Activated CD4-positive, alpha-beta T cell treated with anti-CD3 and anti-CD28 coated beads, Interleukin-2, amount 10 ng/mL, durations not matched to agents 24 days and 14 days (primary cell): ENCODE data around the gene GPR146. TPM values are rescaled to one million over a fixed set of nuclear protein-coding genes. Genes with fewer than 3 reads are reported as not detected.
A peak's percentile ranks its signal among the peaks of the same experiment; 100 is the strongest.

Experiments used
- DNase-seq: peaks from one replicate; pipeline ENCODE4 v3.0.0; 2022
- H3K27ac Mint-ChIP-seq: one replicate; pipeline ENCODE4 v1.8.0; 2022; ENCODE audit warnings: mild to moderate bottlenecking, mixed read lengths
- H3K27me3 Mint-ChIP-seq: one replicate; pipeline ENCODE4 v1.8.0; 2022; ENCODE audit warnings: mixed read lengths
- H3K36me3 Mint-ChIP-seq: one replicate; pipeline ENCODE4 v1.8.0; 2022; ENCODE audit warnings: low read depth, mild to moderate bottlenecking, mixed read lengths
- H3K4me1 Mint-ChIP-seq: one replicate; pipeline ENCODE4 v1.8.0; 2021; ENCODE audit warnings: mixed read lengths
- H3K4me3 Mint-ChIP-seq: one replicate; pipeline ENCODE4 v1.8.0; 2022; ENCODE audit warnings: mild to moderate bottlenecking, moderate library complexity, mixed read lengths
- H3K9me3 Mint-ChIP-seq: one replicate; pipeline ENCODE4 v1.8.0; 2021; ENCODE audit warnings: mixed read lengths
- intact Hi-C: fragments of 100-400 bp; cut with micrococcal nuclease; formaldehyde crosslinking; loops from one replicate; pipeline ENCODE4 v1.15.1; 2023
- total RNA-seq: library from RNA; stranded (reverse); gene quantifications from 2 replicates; pipeline ENCODE4 v1.2.3, GENCODE V29; 2022

Gene GPR146
- total RNA-seq, 1 donor from 2014 or later, result 2.5 TPM

GRCh38 chr7:1085910-1086421 lies 41.6 kb downstream of the GPR146 start:
- Mint-ChIP-seq H3K4me3 (no peak overlapping the region), H3K9me3 (no peaks in the 10 kb centered on the region), H3K27ac (no peak overlapping the region), H3K27me3 (peaks cover 2% of the 10 kb centered on the region), H3K36me3 (no peaks in the 10 kb centered on the region), H3K4me1 (peaks cover 9% of the 10 kb centered on the region)
- intact Hi-C loops, result loop anchor here (1.0 kb wide), 1 partner anchor 52 kb away; a partner anchor contains a TSS
- no peak for DNase-seq

DNA sequence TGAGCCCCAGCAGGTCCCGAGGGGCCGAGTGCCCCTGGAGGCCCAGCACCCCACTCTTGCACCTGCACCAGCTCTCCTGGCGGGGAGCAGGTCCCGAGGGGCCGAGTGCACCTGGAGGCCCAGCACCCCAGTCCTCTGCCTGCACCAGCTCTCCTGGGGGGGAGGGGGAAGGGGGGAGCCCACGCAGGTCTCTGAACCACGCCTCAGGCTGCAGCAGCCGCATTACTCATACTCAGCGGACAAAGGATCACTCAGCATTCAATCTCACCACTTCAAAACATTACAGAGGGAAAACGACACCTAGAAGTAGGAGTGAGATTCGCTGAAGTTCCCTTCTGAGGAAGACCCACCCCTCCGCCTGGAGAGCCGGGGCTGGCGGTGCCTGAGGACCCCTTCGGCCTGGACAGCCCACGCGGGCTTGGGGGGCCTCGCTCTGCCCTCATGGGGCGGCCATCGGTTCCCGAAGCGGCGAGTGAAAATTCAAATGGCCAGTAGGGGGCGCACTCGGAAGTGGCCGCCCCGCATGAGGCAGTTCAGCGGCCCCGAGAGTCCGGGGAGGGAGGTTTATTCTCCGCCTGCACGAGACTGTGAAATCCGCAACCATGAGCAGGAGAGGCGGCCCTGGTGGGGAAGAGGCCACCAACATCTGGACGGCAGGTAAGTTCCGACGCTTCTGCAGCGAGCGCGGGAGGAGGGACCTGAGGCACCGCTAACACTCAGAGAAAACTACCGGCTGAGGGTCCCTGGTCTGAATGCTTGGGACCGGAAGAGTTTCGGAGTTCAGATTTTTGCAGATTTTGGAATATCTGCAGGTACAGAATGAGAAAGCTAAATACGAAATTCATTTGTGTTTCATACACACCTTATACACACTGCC lies 42.5 kb downstream of the GPR146 start:
- Mint-ChIP-seq H3K4me3 (peak overlapping the region; percentile 79), H3K27me3 (peaks cover 2% of the 10 kb centered on the region), H3K4me1 (peaks cover 9% of the 10 kb centered on the region), H3K9me3 (no peaks in the 10 kb centered on the region), H3K36me3 (no peaks in the 10 kb centered on the region), H3K27ac (peak overlapping the region; percentile 11)
- peak; percentile 93 for DNase-seq
- intact Hi-C loops, result loop anchor here (1.0 kb wide), 2 partner anchors 51 to 89 kb away; a partner anchor contains a TSS

DNA sequence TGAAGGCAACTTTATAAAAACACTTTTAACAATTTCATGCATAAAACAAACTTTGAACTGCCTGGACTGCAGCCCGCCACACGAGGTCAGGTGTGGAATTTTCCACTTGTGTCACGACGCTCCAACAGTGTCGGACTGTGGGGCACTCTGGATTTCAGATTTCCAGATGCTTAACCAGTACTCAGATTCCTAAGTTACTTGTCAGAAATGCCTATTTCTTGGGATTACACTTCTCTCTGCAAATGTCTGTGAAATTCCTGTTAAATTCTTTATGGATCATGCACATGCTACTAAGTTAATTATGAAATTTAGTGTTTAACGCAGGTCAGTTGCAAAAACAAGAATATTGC lies 43.1 kb downstream of the GPR146 start:
- no peak overlapping the region for H3K27ac Mint-ChIP-seq
- intact Hi-C loops, result loop anchor here (1.0 kb wide), 1 partner anchor 89 kb away; no protein-coding TSS in a partner anchor
- no peaks in the 10 kb centered on the region for H3K36me3 Mint-ChIP-seq
- H3K4me1 Mint-ChIP-seq, result peaks cover 9% of the 10 kb centered on the region
- no peaks in the 10 kb centered on the region for H3K9me3 Mint-ChIP-seq
- peaks cover 2% of the 10 kb centered on the region for H3K27me3 Mint-ChIP-seq
- H3K4me3 Mint-ChIP-seq, result peak overlapping the region; percentile 79
- DNase-seq, result no peak

- no peak for DNase-seq
- Mint-ChIP-seq H3K27me3 (peaks cover 2% of the 10 kb centered on the region), H3K4me3 (peak within 1 kb of the TSS; percentile 79), H3K9me3 (no peaks in the 10 kb centered on the region), H3K27ac (peak within 1 kb of the TSS; percentile 11), H3K36me3 (no peaks in the 10 kb centered on the region), H3K4me1 (peaks cover 9% of the 10 kb centered on the region)
- intact Hi-C loops, result loop anchor here (1.0 kb wide), 1 partner anchor 88 kb away; no protein-coding TSS in a partner anchor
Observed at GRCh38 chr7:1087952-1088920, 43.9 kb downstream of the GPR146 start, which contains the start of gene GPER1. TSS of gene GPER1 (plus strand) at chr7:1088113. CDS start at chr7:1091729, 3,616 bp downstream.

- H3K4me3 Mint-ChIP-seq, result no peak overlapping the region
- intact Hi-C loops, result no loop called here
- no peak for DNase-seq
- peaks cover 9% of the 10 kb centered on the region for H3K4me1 Mint-ChIP-seq
- H3K9me3 Mint-ChIP-seq, result no peaks in the 10 kb centered on the region
- peaks cover 2% of the 10 kb centered on the region for H3K27me3 Mint-ChIP-seq
- no peak overlapping the region for H3K27ac Mint-ChIP-seq
- H3K36me3 Mint-ChIP-seq, result no peaks in the 10 kb centered on the region
Observed at GRCh38 chr7:1090236-1090635, 45.9 kb downstream of the GPR146 start.

GRCh38 chr7:1090686-1091643 lies 46.6 kb downstream of the GPR146 start:
- no peak for DNase-seq
- intact Hi-C loops, result no loop called here
- H3K4me3 Mint-ChIP-seq, result no peak overlapping the region
- no peaks in the 10 kb centered on the region for H3K9me3 Mint-ChIP-seq
- H3K27me3 Mint-ChIP-seq, result peaks cover 2% of the 10 kb centered on the region
- no peaks in the 10 kb centered on the region for H3K36me3 Mint-ChIP-seq
- peaks cover 9% of the 10 kb centered on the region for H3K4me1 Mint-ChIP-seq
- H3K27ac Mint-ChIP-seq, result no peak overlapping the region

DNA sequence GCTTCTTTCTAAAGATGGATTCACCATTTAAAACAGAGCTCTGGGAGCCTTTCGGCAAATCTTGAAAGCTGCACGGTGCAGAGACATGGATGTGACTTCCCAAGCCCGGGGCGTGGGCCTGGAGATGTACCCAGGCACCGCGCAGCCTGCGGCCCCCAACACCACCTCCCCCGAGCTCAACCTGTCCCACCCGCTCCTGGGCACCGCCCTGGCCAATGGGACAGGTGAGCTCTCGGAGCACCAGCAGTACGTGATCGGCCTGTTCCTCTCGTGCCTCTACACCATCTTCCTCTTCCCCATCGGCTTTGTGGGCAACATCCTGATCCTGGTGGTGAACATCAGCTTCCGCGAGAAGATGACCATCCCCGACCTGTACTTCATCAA lies 47.3 kb downstream of the GPR146 start:
- H3K4me3 Mint-ChIP-seq, result no peak overlapping the region
- intact Hi-C loops, result no loop called here
- peaks cover 7% of the 10 kb centered on the region for H3K4me1 Mint-ChIP-seq
- H3K27me3 Mint-ChIP-seq, result peaks cover 2% of the 10 kb centered on the region
- no peak for DNase-seq
- no peak overlapping the region for H3K27ac Mint-ChIP-seq
- H3K9me3 Mint-ChIP-seq, result no peaks in the 10 kb centered on the region
- H3K36me3 Mint-ChIP-seq, result no peaks in the 10 kb centered on the region

DNA sequence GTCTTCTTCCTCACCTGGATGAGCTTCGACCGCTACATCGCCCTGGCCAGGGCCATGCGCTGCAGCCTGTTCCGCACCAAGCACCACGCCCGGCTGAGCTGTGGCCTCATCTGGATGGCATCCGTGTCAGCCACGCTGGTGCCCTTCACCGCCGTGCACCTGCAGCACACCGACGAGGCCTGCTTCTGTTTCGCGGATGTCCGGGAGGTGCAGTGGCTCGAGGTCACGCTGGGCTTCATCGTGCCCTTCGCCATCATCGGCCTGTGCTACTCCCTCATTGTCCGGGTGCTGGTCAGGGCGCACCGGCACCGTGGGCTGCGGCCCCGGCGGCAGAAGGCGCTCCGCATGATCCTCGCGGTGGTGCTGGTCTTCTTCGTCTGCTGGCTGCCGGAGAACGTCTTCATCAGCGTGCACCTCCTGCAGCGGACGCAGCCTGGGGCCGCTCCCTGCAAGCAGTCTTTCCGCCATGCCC lies 47.9 kb downstream of the GPR146 start:
- H3K36me3 Mint-ChIP-seq, result no peaks in the 10 kb centered on the region
- intact Hi-C loops, result no loop called here
- H3K27me3 Mint-ChIP-seq, result no peaks in the 10 kb centered on the region
- no peak for DNase-seq
- no peak overlapping the region for H3K4me3 Mint-ChIP-seq
- peaks cover 3% of the 10 kb centered on the region for H3K4me1 Mint-ChIP-seq
- H3K27ac Mint-ChIP-seq, result no peak overlapping the region
- no peaks in the 10 kb centered on the region for H3K9me3 Mint-ChIP-seq

DNA sequence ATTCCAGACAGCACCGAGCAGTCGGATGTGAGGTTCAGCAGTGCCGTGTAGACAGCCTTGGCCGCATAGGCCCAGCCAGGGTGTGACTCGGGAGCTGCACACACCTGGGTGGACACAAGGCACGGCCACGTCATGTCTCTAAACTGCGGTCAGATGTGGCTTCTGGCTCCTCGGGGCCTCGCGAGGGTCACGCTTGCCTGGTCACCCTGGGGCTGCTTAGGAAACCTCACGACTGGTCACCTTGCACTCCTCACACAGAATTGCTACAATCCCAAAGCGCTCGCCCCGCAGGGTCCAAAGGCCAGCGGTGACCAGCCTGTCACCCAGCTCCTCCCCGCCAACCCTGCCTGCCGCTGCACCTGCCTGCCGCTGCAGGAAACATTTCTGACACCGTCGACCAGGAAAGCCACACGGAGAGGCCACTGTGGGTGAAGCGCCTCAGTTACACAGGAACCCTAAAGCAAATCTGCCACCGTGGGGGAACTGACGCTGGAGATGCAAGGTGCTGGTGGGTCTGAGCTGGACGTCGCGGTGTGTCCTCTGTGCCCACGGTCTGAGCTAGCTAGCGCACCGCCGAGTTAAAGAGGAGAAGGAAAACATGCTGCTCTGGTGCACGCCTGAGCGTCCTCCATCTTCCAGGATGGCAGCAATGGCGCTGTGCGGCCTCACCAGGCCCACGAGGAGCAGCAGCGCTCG lies 48.6 kb downstream of the GPR146 start:
- Mint-ChIP-seq H3K27ac (no peak overlapping the region), H3K4me3 (no peak overlapping the region), H3K36me3 (no peaks in the 10 kb centered on the region), H3K27me3 (no peaks in the 10 kb centered on the region), H3K4me1 (no peaks in the 10 kb centered on the region), H3K9me3 (no peaks in the 10 kb centered on the region)
- intact Hi-C loops, result no loop called here
- no peak for DNase-seq

DNA sequence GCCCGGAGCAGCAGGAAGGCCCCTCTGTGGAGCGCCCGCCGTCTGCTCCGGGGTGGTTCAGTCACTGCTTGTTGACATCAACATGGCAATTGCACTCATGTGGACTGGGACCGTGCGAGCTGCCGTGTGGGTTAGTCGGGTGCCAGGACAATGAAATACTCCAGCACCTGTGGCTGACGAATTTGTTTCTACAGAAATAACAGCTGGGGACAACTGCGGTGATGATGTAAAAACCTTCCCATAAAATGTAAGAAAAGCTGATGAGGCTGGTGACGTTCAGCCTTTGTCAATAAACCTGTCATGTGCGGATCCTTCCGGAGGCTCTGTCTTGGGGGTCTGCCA lies 49.1 kb downstream of the GPR146 start:
- H3K36me3 Mint-ChIP-seq, result no peaks in the 10 kb centered on the region
- no peaks in the 10 kb centered on the region for H3K4me1 Mint-ChIP-seq
- intact Hi-C loops, result no loop called here
- H3K27me3 Mint-ChIP-seq, result no peaks in the 10 kb centered on the region
- H3K4me3 Mint-ChIP-seq, result no peak overlapping the region
- no peak for DNase-seq
- no peak overlapping the region for H3K27ac Mint-ChIP-seq
- H3K9me3 Mint-ChIP-seq, result no peaks in the 10 kb centered on the region

DNA sequence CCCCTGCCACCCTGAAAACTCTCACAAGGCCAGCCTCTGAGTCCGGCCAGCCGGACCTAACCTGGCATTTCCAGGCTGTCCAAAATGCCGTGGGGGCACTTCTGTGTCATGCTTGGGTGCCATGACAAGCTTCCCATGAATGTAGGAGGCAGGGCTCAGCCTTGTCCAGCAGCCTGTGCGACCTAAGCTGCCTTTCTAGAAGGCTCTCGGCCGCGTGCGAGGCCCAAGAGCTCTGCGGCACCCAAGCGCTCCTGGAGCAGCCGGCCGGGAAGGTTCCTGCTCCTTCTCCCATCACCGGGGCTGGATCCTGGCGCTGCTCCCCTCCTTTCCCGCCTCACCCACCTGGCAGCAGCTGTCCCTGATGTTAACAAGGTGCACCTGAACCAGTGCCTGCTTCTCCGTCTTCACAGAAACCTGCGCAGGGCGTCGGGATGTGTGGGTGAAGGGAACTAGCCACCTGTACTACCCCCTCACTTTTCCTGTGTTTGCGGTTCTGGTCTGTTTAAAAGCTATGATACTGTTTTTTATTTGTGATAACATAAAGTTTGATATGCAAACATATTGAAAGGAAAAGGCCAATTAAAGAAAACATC lies 49.7 kb downstream of the GPR146 start:
- no peaks in the 10 kb centered on the region for H3K27me3 Mint-ChIP-seq
- no peaks in the 10 kb centered on the region for H3K36me3 Mint-ChIP-seq
- no peaks in the 10 kb centered on the region for H3K9me3 Mint-ChIP-seq
- intact Hi-C loops, result no loop called here
- no peak overlapping the region for H3K27ac Mint-ChIP-seq
- no peak for DNase-seq
- no peak overlapping the region for H3K4me3 Mint-ChIP-seq
- H3K4me1 Mint-ChIP-seq, result no peaks in the 10 kb centered on the region

DNA sequence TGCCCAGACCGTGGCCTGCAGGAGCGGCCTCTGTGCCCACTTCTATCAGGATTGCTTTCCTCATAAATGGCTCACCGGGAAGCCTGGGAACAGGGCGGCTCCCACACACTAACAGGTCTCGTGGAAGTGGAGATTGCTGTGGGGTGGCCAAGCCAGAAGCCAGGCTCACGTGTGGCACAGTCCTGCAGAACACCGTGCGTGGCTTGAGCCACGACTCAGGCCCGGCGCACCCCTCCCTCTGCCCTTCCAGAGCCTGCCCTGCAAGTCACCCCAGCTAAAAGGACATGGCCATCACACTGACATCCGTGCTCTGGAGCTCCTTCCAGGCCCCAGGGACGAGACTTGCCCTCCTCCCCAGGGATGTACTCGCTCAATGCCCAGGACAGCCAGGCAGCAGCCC lies 50.5 kb downstream of the GPR146 start:
- DNase-seq, result no peak
- no peaks in the 10 kb centered on the region for H3K4me1 Mint-ChIP-seq
- H3K27ac Mint-ChIP-seq, result no peak overlapping the region
- intact Hi-C loops, result no loop called here
- H3K9me3 Mint-ChIP-seq, result no peaks in the 10 kb centered on the region
- H3K27me3 Mint-ChIP-seq, result no peaks in the 10 kb centered on the region
- H3K4me3 Mint-ChIP-seq, result no peak overlapping the region
- no peaks in the 10 kb centered on the region for H3K36me3 Mint-ChIP-seq
